HG02852 (cell line): Measurements from ENCODE around the gene MST1.

Experiments used
- ATAC-seq: cut with Tn5 transposase; IDR thresholded peaks from one replicate; pipeline ENCODE4 v1.9.1; 2021; ENCODE audit warnings: mild to moderate bottlenecking, moderate library complexity; ENCODE audit not compliant: unreplicated experiment

MST1 gene

DNA sequence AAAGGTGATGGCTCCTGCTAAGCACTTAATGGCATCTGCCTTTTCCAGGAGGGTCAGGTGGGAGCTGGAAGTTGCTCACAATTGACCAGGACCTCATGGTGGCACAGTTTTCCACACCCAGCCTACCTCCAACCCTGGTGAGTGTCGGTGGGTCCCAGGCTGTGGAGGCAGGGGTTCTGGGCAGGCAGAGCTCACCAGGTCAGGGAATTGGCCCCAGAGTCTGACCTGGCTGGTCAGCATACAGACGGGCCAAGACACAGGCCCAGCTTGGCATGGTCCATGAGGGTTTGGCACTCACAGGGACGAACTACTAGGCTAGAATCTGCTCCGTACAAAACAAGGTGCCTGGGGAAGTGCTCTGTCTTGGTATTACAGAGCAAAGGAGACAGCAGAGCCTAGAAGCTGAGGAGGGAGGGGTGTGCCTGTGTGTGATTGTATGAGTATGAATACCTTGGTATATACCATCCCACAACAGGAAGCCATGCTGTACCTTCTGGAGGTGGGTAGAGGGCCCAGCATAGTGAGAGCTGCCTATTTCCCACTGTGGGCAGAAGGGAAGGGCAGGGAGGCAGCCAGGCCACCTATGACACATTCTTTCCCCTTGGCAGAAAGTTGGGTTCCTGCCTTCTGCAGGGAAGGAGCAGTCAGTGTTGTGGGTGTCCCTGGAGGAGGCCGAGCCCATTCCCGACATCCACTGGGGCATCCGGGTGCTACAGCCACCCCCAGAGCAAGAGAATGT lies 8.6 kb downstream of the MST1 start:
- no peak for ATAC-seq

DNA sequence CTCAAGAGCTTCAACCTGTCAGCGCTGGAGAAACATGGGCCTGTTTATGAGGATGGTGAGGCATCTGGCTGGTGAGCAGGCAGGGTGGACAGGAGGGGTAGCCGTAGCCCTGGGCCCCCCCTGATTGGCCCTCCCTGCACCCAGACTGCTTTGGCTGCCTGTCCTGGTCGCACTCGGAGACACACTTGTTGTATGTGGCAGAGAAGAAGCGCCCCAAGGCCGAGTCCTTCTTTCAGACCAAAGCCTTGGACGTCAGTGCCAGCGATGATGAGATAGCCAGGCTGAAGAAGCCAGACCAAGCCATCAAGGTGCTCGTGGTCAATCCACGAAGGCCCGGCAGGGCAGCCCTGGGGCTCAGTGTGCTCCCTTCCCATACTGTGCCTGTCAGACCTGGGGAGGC lies 13.4 kb downstream of the MST1 start:
- ATAC-seq: no peak

DNA sequence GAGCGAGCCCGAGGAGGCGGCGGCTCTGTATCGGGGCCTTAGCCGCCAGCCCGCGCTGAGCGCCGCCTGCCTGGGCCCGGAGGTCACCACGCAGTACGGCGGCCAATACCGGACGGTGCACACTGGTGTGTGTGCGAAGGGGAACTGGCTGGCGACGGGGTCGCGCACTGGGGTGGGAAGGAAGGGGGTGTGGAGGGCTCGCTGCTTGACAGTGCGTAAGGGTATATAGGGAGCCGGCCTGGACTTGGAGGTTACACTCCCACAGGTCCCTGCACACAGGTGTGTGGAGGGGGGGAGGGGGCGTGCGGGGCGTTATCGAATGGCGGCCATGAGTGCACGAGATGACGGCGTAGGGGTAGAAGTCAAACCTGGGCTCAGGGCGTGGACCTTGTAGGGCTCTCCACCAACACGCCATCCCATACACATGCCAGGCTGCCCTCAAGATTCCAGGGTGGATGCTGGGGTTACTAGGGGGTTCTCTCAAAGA lies 14.7 kb downstream of the MST1 start:
- ATAC-seq: peak; percentile 27

- ATAC-seq: peak; percentile 75
Observed at GRCh38 chr3:49673715-49674496, 15.4 kb downstream of the MST1 start, which contains the start of gene APEH. Gene APEH, plus strand, starts transcription at chr3:49674351. Its CDS starts 51 bp downstream, at chr3:49674402.

GRCh38 chr3:49673121-49673714 lies 16.1 kb downstream of the MST1 start:
- ATAC-seq: no peak

- ATAC-seq: no peak
Observed at GRCh38 chr3:49671291-49672288, 17.7 kb downstream of the MST1 start.

DNA sequence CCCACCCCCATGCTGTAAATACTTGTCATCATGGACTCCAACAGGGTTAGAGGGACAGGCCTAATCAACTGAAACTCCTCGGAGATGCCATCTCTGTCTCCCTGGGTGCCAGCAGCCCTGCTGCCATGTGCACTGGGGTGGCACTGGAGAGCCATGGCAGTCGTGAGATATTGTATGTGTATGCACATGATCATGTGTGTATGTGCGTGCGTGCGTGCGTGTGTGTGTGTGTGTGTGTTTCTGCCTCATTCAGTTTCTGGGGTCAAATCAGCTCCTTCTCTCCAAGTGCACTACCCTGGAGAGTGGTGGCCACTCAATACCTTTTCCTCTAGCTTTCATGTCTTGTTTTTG lies 18.4 kb downstream of the MST1 start:
- no peak for ATAC-seq

DNA sequence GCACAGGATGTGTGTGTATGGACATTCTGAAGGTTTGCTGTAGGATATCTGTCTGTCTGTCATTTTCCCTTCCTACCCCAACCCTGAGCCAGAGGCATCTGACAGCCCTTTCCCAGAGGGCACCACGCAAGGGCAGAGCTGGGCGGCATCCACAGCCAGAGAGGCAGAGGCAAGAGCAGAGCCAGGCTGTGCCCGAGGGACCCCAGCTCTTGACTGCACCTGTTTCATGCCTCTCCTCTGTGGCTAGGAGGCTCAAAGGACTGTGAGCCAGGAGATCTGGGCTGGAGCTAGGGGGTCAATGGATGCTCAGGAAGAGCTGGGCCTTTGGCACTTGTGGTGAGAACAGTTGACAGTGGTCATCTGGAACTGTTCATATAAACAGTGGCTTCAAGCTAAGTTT lies 19.9 kb downstream of the MST1 start:
- ATAC-seq: no peak

DNA sequence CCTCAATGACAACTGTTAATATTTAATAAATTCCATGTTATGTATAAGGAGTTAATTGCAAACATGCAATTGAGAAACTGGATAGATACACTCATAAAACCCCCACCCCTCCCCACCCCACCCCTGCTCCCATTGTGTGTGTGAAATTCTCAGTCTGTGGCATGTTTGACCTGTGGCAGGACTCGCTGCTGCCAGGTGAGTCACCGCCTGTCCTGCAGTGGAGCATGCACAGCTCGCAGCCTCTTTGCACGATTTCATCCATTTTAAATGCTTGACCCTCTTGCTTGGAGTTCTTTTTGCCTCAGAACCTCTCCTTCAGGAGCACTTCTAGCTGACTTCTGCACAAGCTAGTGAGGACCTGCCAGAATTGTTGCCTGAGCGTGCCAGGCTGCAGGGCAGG lies 20.4 kb downstream of the MST1 start:
- no peak for ATAC-seq

GRCh38 chr3:49668414-49668797 lies 20.9 kb downstream of the MST1 start:
- ATAC-seq: no peak

GRCh38 chr3:49667701-49668413 lies 21.4 kb downstream of the MST1 start:
- no peak for ATAC-seq

DNA sequence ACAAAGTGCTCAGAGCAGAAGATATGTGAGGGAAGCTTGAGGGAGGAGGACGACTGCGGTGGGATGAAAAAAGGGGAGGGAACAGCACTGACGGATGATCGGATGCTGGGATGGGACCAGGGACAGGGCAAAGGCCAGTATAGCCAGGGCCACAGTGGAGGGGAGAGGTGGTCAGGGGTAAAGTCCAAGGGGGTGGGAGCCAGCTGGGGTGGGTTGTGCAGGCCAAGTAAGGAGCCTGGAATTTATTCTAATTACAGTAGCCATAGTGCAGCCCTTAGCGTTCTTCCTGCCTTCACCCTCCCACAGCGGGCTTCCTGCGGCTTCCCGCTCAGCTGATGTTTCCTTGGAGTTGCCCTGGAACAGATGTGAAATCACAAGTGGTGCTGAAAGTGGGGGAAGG lies 22.7 kb downstream of the MST1 start:
- ATAC-seq: no peak

DNA sequence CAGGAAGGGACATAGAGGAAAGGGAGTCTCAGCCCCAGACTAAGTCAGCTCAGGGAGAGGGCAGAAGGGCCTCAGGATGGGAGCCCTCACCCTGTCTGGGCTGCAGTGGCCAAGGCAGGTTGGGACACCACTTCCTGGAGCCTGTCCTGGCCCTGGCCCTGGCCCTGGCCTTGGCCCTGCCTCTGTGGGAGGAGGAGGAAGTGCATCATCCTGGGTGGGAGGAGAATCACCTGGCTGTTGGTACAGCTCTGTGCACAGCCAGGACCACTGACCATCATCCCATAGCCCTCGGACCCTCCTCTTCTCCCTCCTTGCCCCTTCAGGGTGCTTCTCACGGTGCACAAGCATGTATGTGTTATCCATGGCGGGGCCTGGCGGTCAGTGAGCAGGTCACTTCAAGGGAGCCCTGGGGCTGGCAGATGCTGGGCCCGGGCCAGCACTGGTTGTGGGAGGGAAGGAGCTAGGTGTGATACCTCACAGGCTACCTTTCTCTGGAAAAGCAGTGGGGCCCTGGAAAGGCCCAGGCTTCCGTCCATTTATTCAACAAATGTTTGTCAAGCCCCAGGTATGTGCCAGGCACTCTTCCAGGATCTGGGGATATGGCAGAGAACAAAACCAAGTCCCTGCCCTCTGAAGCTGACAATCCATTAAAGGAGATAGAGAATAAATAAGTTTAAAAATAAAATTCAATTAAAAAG lies 23.3 kb downstream of the MST1 start:
- no peak for ATAC-seq

DNA sequence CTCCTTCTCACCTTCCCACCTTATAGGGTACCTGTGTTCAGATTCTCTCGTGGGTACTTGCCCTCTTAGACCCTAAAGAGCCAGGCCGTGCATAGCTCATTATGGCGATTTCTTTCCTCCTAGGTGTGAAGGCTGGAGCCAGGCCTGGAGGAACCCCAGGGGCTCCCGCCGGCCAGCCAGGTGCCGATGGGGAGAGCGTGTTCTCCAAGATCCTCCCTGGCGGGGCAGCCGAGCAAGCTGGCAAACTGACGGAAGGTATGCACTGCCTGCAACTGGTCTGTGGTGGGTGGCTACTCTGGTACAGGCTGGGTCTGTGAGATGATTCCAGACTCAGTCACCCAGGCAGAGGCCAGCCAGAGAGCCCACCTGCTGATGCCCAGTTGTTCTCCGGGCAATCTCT lies 25.0 kb downstream of the MST1 start:
- no peak for ATAC-seq

DNA sequence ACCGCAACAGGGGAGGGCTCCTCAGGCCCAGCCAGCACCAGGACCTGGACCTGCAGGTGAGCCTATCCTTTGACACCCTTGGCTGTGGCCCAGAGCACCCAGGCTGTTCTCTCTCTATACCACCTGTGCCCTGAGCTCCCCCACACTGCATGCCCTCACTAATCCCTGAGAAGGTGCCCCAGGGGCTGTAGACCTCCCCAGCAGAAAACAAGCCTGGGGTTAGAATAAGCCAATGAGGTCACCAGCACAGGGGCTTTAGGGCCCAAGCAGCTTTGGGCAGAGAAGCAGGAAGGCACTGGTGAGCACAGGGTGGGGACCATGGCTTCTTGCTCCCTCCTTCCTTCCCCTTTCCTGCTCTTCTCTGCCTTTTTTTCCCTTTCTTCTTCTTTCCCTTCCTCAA lies 25.4 kb downstream of the MST1 start:
- ATAC-seq: no peak

DNA sequence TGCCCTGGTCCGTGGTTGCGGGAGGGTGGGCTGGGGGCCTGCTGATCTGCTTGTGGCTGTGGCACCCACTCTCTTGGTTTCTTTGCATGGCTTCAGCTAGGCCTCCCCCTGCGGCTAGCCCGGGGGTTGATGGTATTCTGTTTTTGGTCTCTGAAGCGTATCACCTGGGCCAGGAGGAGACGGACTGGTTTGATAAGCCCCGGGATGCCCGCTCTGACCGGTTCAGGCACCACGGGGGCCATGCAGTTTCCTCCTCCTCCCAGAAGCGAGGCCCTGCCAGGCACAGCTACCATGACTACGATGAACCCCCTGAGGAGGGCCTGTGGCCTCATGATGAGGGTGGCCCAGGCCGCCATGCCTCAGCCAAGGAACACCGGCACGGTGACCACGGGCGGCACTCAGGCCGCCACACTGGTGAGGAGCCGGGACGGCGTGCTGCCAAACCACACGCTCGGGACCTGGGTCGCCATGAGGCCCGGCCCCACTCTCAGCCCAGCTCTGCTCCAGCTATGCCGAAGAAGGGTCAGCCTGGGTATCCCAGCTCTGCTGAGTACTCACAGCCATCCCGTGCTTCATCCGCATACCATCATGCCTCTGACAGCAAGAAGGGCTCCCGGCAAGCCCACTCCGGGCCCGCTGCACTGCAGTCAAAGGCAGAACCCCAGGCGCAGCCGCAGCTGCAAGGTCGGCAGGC lies 26.4 kb downstream of the MST1 start:
- no peak for ATAC-seq

- no peak for ATAC-seq
Observed at GRCh38 chr3:49662021-49662420, 27.3 kb downstream of the MST1 start.

DNA sequence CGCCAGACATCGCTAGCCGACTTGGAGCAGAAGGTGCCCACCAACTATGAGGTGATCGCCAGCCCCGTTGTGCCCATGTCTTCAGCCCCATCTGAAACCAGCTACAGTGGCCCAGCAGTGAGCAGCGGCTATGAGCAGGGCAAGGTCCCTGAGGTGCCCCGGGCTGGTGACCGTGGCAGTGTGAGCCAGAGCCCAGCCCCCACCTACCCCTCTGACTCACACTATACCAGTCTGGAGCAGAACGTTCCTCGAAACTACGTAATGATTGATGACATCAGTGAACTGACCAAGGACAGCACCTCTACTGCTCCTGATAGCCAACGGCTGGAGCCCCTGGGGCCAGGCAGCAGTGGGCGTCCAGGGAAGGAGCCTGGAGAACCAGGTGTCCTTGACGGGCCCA lies 28.0 kb downstream of the MST1 start:
- no peak for ATAC-seq

DNA sequence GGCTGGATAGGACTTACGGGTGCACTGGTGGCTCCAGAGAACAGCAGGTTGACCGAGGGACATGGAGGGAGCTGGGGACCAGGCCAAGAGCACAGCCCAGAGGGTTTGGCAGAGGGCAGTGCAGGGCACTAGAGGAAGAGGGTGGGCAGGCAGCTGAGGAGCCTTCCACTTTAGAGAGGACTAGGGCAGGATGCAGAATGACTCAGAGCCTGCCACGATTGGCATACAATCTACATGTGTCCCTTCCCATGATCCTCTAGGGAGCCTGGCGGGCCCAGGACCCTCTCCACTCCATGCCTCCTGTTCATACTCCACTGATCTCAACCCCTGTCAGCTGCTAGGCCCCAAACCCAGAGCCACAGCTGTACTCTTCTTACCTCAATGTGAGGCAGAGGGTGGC lies 29.5 kb downstream of the MST1 start:
- no peak for ATAC-seq
